Activated naive CD4-positive, alpha-beta T cell treated with anti-CD3 and anti-CD28 coated beads, Interleukin-2, amount 10 ng/mL, durations not matched to agents 7 days and 5 days (primary cell): Measurements from ENCODE around the gene SDHAF2.

Experiments used
- CTCF ChIA-PET: fragments of 350-600 bp; sonication (Branson Sonifier 250); formaldehyde crosslinking; loops from one replicate; lab custom pipeline; 2021; ENCODE audit warnings: antibody characterized with exemption; lab: Charles Lee
- DNase-seq: peaks from one replicate; pipeline ENCODE4 v3.0.0-alpha.2; 2020
- H3K27ac Mint-ChIP-seq: one replicate; pipeline ENCODE4 v1.8.0; 2021; ENCODE audit warnings: mild to moderate bottlenecking, moderate library complexity, mixed read lengths
- H3K27me3 Mint-ChIP-seq: one replicate; pipeline ENCODE4 v1.8.0; 2021; ENCODE audit warnings: mild to moderate bottlenecking, mixed read lengths
- H3K36me3 Mint-ChIP-seq: one replicate; pipeline ENCODE4 v1.8.0; 2021; ENCODE audit warnings: mixed read lengths
- H3K4me1 Mint-ChIP-seq: one replicate; pipeline ENCODE4 v1.8.0; 2021; ENCODE audit warnings: mixed read lengths
- H3K4me3 Mint-ChIP-seq: one replicate; pipeline ENCODE4 v1.8.0; 2021; ENCODE audit warnings: mild to moderate bottlenecking, moderate library complexity, mixed read lengths
- H3K9me3 Mint-ChIP-seq: one replicate; pipeline ENCODE4 v1.8.0; 2021; ENCODE audit warnings: mixed read lengths

Gene SDHAF2

GRCh38 chr11:61486011-61486620, 56.2 kb downstream of the SDHAF2 start:
- DNase-seq: no peak
- H3K36me3 Mint-ChIP-seq: no peaks in the 10 kb centered on the region
- no peak overlapping the region for H3K4me3 Mint-ChIP-seq
- H3K27ac Mint-ChIP-seq: no peak overlapping the region
- H3K9me3 Mint-ChIP-seq: no peaks in the 10 kb centered on the region
- H3K27me3 Mint-ChIP-seq: peaks cover 7% of the 10 kb centered on the region
- peaks cover under 1% of the 10 kb centered on the region for H3K4me1 Mint-ChIP-seq
- CTCF ChIA-PET: interaction anchor here (1.4 kb wide), 1 partner anchor 9 kb away, joined by 5 read pairs; no protein-coding TSS in a partner anchor

GRCh38 chr11:61486779-61487178, 56.9 kb downstream of the SDHAF2 start:
- CTCF ChIA-PET: interaction anchor here (1.0 to 1.1 kb wide), 4 partner anchors 9 to 152 kb away, joined by 3 read pairs; no protein-coding TSS in a partner anchor
- Mint-ChIP-seq H3K4me3 (no peak overlapping the region), H3K27ac (no peak overlapping the region), H3K36me3 (no peaks in the 10 kb centered on the region), H3K27me3 (peaks cover 6% of the 10 kb centered on the region), H3K9me3 (no peaks in the 10 kb centered on the region), H3K4me1 (no peaks in the 10 kb centered on the region)
- no peak for DNase-seq

DNA sequence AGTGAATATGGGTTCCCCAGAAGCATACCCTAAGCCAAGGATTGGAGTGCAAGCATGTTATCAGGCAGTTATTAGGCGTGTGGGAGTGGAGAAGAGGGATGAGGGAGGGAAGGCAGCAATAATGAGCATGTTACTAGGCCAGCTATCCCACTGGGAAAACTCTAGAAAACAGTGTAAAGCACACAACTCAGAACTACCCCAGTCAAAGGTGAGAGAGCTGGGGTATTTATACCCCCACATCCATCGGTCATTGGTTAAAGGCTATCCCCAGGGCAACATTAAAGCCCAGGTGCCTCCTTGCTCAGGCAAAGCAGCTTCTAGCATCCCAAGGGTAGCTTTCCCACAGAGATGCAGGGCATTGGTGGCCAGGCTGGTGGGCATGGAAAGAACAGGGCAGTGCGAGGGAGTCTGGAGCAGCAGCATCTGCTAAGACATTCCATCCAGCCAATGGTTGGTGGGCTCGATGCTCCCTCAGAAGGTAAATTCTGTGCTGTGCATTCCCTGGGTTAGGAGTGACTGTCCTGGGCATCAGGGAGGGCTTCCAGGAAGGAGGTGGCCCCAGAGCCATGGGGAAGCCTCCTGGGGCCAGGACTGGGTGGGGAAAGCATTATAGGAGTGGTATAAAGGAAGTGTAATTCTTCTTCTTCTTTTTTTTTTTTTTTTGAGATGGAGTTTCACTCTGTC, 57.6 kb downstream of the SDHAF2 start:
- H3K27ac Mint-ChIP-seq: no peak overlapping the region
- no peaks in the 10 kb centered on the region for H3K9me3 Mint-ChIP-seq
- no peaks in the 10 kb centered on the region for H3K4me1 Mint-ChIP-seq
- no peak overlapping the region for H3K4me3 Mint-ChIP-seq
- DNase-seq: no peak
- CTCF ChIA-PET: interaction anchor here (1.0 to 1.4 kb wide), 5 partner anchors 9 to 151 kb away, joined by 3 to 4 read pairs (median 3); no protein-coding TSS in a partner anchor
- H3K27me3 Mint-ChIP-seq: peaks cover 6% of the 10 kb centered on the region
- no peaks in the 10 kb centered on the region for H3K36me3 Mint-ChIP-seq

DNA sequence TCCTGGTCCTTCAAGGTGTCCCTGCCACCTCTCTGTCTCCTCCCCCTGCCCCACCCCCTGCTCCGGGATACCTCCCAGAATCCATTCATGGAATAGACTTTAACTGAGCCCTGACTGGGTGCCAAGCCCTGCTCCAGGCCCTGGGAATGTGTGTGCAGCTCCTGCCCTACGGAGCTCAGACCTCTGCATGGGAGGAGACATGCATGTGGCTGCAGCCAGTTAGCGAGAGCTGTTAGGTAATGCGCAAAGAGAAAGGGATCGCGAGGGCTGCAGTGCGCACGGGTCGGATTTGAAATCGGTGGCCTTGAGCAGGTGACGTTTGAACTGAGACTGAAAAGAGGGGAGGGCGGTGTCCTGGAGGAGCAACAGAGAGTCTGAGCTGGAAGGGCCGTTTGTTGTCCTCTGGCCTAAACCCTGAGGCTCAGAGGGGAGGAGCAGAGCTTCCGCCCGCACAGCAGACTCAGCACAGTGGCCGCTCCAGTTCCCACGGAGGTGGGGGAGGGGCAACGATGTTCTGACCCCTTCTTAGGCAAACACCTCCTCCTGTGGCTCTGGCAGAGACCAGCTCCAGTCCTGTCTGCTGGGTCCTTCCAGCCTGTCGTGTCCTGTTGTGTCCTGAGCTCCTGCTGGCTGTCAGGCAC, 58.8 kb downstream of the SDHAF2 start:
- H3K27me3 Mint-ChIP-seq: peaks cover 6% of the 10 kb centered on the region
- no peaks in the 10 kb centered on the region for H3K4me1 Mint-ChIP-seq
- CTCF ChIA-PET: interaction anchor here (1.4 to 1.7 kb wide), 2 partner anchors 12 to 28 kb away, joined by 4 to 8 read pairs; no protein-coding TSS in a partner anchor
- no peak for DNase-seq
- H3K9me3 Mint-ChIP-seq: no peaks in the 10 kb centered on the region
- H3K27ac Mint-ChIP-seq: no peak overlapping the region
- H3K4me3 Mint-ChIP-seq: no peak overlapping the region
- H3K36me3 Mint-ChIP-seq: no peaks in the 10 kb centered on the region

- Mint-ChIP-seq H3K9me3 (no peaks in the 10 kb centered on the region), H3K4me3 (no peak overlapping the region), H3K4me1 (no peaks in the 10 kb centered on the region), H3K27ac (no peak overlapping the region), H3K27me3 (peaks cover 6% of the 10 kb centered on the region), H3K36me3 (no peaks in the 10 kb centered on the region)
- CTCF ChIA-PET: interaction anchor here (0.7 to 1.7 kb wide), 4 partner anchors 8 to 55 kb away, joined by 3 to 8 read pairs (median 4); no protein-coding TSS in a partner anchor
- DNase-seq: no peak
Measured at GRCh38 chr11:61489833-61490721, 60.2 kb downstream of the SDHAF2 start.

DNA sequence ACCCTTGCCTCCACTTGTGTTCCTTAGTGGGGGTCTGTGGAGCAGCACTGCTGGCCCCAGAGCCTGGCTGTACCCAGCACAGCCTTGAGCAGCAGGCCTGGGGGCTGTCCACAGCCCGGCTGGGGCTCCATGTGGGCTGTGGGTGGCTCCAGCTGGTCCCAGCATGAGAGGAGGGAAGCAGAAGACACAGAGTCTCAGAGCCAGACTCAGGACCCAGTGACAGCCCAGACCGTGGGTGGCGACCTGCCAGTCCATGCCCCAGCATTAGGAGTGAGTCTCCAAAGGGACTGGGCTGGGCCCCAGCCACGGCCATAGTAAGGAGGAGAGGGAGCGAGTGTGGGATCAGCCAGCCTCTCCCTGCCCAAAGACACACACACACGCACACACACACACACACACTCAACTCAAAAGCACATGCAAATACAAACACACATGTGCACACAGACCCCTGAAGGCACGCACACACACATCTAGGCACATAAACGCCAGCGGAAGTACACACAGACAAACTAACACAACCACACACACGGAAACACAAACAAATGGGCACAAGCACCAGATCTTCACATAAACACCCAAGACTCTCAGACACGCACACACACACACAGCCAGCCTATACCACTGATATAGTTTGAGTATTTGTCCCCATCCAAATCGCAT, 61.9 kb downstream of the SDHAF2 start:
- CTCF ChIA-PET: no interaction called here
- Mint-ChIP-seq H3K27ac (no peak overlapping the region), H3K4me1 (no peaks in the 10 kb centered on the region), H3K9me3 (no peaks in the 10 kb centered on the region), H3K27me3 (no peaks in the 10 kb centered on the region), H3K36me3 (no peaks in the 10 kb centered on the region), H3K4me3 (no peak overlapping the region)
- DNase-seq: no peak

- no peaks in the 10 kb centered on the region for H3K4me1 Mint-ChIP-seq
- no peaks in the 10 kb centered on the region for H3K9me3 Mint-ChIP-seq
- no peak overlapping the region for H3K4me3 Mint-ChIP-seq
- no peaks in the 10 kb centered on the region for H3K36me3 Mint-ChIP-seq
- no peak overlapping the region for H3K27ac Mint-ChIP-seq
- CTCF ChIA-PET: interaction anchor here (1.2 kb wide), 1 partner anchor 23 kb away, joined by 4 read pairs; no protein-coding TSS in a partner anchor
- no peaks in the 10 kb centered on the region for H3K27me3 Mint-ChIP-seq
- DNase-seq: no peak
Measured at GRCh38 chr11:61494381-61494961, 64.5 kb downstream of the SDHAF2 start.

DNA sequence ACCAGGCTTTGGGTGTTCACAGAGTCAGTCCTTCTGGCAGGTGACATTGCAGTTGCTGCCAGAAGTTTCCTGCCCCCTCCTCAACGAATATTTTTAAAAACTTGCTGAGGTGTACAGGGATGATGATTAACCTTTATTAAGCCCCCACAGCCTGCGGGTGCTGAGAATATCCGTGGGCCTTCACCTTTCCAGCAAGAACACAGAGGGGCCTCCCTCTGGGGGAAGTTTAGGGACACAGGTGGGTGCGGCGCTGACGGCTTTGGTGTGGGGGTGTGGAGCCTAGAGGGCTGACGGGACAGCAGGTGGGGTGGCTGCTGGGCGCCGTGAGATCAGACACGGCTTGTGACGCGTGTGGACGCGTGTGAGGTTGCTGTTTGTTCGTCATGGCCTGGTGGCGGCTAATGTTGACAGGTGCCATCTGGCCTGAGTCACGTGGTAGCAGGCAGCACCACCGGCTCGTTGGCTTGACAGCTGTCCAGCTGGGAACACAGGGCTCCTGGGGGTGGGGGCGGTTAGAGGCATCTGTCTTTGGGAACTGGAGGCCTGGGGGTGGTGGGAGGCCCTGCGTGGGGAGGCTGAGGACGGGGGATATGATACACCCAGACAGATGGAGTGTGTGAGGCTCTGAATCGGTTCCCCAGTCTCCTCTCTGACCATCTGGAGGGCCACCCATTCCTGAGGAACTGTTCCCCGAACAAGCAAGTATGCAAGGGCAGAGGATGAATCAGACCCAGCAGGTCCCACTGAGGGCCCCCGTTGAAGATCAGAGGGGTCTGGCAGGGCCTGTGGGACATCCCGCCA, 66.1 kb downstream of the SDHAF2 start:
- no peaks in the 10 kb centered on the region for H3K4me1 Mint-ChIP-seq
- no peaks in the 10 kb centered on the region for H3K36me3 Mint-ChIP-seq
- H3K27me3 Mint-ChIP-seq: no peaks in the 10 kb centered on the region
- no peak for DNase-seq
- no peak overlapping the region for H3K4me3 Mint-ChIP-seq
- no peak overlapping the region for H3K27ac Mint-ChIP-seq
- CTCF ChIA-PET: interaction anchor here (1.0 kb wide), 1 partner anchor 21 kb away, joined by 4 read pairs; no protein-coding TSS in a partner anchor
- H3K9me3 Mint-ChIP-seq: no peaks in the 10 kb centered on the region
